GM12874 (cell line): ENCODE results near the gene PTPRN2.

ENCODE experiments used
- TF ChIP-seq, protein P1 (sequence below): IDR thresholded peaks from 2 replicates; pipeline ENCODE4 v1.5.1; 2011; ENCODE audit warnings: low read depth, mild to moderate bottlenecking, control low read depth, low read length, moderate library complexity; ENCODE audit not compliant: insufficient read depth

The PTPRN2 gene

DNA sequence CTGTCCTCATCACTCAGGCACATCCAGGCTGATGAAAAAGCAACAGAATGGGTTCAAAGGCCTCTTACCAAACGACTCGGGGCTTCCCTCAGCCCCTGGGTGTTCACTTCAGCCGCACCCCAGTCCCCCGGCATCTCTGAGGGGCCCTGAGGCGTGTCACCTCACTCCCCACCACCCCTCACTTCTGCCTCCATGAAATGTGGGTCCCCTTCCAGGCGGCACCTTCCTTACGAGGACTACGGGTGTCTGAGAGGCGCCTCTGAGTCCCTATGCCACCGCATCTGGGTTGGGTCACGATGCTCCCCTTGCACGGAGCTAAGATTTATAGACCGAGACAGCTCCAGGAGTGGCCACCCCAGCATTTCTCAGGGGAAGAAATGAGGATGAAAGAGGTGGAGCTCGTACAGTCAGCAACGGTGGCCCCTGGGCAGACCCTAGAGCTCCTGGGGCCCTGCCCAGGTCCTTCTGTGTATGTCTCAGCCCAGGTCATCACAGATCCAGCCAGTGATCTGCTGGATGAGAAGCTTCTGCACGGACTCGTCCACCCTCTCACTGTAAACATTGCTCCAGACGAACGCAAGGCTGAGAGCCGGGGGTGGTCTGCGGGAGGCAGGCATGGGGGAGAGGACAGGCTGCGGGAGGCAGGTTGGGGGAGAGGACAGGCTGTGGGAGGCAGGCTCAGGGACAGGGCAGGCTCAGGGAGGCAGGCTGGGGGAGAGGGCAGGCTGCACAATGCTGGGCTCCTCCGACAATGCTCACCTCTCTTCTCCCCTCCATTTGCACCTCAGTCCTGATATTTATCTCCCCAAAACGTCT is 842.6 kb downstream of the PTPRN2 start:
- TF ChIP-seq, protein P1, sequence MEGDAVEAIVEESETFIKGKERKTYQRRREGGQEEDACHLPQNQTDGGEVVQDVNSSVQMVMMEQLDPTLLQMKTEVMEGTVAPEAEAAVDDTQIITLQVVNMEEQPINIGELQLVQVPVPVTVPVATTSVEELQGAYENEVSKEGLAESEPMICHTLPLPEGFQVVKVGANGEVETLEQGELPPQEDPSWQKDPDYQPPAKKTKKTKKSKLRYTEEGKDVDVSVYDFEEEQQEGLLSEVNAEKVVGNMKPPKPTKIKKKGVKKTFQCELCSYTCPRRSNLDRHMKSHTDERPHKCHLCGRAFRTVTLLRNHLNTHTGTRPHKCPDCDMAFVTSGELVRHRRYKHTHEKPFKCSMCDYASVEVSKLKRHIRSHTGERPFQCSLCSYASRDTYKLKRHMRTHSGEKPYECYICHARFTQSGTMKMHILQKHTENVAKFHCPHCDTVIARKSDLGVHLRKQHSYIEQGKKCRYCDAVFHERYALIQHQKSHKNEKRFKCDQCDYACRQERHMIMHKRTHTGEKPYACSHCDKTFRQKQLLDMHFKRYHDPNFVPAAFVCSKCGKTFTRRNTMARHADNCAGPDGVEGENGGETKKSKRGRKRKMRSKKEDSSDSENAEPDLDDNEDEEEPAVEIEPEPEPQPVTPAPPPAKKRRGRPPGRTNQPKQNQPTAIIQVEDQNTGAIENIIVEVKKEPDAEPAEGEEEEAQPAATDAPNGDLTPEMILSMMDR: no peak

DNA sequence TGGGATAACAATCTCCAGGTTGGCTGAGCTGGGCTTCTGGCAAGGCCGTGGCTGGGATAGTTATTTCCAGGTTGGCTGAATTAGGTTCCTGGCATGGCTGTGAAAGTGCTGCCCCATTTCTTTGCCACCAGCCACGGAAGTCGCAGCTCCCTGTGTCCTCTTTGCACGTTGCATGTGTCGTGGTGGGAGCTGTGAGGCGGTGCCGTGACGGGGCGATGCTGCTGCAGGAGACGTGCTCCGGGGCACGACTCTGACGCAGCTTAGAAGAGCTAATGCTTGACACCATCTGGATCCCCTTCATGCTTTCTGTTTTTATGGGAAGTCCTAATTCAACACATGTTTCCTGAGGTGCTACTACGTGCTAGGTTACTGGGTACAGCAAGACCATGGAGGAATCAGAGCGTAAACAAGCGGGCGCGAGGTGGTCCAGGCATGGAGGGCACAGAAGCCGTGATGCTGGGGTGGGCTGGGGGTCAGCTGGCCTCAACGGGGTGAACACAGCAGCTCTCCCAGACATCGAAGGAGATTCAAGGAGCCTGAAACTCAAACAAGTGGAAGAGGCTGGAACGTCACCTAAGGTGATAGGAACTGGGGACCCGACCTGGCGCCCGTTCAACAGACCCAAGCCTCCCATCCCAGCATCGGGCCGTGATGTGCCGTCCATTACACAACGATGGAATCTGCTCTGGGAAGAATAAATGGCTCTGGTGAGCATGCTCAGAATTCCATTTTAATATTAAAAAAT is 843.7 kb downstream of the PTPRN2 start:
- TF ChIP-seq, protein P1: no peak

DNA sequence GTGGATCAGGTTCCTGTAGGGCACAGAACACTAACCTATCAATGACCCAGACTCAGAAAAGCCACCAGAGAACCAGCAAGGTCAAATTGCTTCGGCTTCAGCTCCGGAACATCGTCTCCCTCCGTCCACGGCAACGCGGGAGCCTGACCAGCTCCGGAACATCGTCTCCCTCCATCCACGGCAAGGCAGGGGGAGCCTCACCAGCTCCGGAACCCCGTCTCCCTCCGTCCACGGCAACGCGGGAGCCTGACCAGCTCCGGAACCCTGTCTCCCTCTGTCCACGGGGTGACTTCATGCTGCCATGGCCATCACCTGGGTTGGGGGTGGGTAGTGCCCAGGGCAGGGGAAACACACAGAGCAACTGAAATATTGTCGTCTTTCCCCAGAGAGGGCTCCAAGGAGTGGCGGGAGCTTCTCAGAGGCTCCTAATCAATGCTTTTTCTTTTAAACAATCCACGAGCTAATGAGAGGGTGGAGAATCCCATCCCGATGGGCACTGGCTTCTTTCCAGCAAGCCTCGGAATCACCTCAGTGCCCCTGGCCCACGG is 847.3 kb downstream of the PTPRN2 start:
- TF ChIP-seq, protein P1: no peak

DNA sequence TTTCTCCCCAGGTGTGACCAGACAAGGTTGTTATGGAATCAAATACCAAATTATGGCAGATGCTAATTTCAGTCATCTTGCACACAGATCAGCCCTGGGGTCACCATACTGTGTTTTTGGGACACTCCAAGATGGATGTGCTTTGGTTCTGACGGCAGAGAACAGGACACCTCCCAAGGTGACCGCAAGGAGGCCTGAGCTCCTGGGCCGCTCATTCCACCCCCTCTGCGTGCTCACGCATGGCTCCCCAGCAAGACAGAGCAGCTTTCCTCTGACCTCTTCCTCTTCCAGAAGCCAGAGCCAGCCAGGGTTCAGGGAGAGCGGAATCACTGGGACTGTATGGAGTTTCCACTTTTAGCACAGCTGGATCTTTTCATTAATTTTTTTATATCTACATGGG is 848.0 kb downstream of the PTPRN2 start:
- TF ChIP-seq, protein P1: no peak

DNA sequence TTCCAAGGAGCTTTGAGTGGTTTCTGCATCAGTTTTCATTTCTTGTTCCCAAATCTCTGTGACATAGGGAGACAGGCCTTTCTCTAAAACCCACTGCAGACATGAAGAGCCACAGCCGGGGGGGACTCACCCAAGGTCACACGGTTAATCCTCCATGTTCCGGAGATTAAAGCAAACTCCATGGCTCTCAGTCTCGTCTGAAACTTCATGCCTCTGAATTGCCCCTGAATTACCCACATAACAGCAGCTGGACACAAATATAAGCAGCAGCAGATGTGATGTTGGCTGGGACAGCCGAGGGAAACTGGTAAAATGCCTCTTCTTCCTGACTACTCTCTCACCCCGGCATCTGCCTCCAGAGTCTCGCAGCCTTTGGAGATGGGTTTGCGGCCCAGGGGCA is 848.6 kb downstream of the PTPRN2 start:
- TF ChIP-seq, protein P1: no peak

DNA sequence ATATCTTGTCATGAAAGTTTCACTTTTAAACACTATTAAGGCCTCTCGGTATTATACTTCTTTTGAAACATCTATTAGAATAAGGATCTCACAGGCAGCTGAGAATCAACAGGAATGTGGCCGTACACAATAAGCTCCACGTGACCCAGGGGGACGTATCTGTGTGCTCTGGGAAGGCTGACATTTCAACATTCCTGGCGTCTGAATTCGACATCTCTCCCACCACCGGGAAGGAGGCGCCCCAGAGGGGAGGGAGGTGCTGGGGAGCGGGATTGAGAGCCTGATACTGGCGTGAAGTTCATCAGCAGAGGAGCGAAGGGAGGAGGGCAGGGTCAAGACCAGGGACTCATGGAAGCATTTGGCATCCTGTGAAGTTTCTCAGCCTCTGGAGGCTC is 849.6 kb downstream of the PTPRN2 start:
- TF ChIP-seq, protein P1: no peak
